GM19468 (cell line): ENCODE measurements around the gene OSBPL10.

ENCODE experiments used
- ATAC-seq: cut with Tn5 transposase; IDR thresholded peaks from one replicate; pipeline ENCODE4 v1.9.1; 2021; ENCODE audit warnings: mild to moderate bottlenecking, moderate library complexity, moderate number of reproducible peaks; ENCODE audit not compliant: unreplicated experiment; ENCODE audit errors: extremely low read depth

The OSBPL10 gene

DNA sequence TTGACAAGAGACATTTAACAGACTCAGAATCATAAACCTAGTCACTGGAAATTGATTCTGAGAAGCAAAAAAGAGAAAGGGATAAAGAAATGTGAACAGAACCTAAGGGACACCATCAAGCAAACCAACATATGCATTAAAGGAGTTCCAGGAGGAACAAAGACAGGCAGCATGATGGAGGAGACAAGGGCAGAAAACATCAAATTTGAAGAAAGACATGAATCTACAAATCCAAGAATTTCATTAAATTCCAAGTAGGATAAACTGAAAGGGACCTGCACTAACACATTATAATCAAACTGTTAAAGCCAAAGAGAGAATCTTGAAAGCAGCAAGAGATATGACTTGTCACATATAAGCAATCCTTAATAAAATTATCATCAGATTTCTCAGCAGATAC lies 326.1 kb downstream of the OSBPL10 start:
- ATAC-seq, result no peak

DNA sequence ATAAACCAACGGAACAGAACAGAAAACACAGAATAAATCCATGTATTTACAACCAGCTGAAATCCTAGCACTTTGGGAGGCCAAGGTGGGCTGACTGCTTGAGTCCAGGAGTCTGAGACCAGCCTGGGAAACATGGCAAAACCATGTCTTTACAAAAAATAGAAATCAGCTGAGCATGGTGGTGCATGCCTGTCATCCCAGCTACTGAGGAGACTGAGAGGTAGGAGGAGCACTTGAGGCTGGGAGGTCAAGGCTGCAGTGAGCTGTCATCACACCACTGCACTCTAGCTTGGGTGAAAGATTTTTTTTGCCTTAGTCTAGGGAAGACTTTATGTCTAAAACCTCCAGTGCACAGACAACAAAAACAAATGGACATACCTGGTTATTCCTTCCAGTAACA lies 327.6 kb downstream of the OSBPL10 start:
- no peak for ATAC-seq

GRCh38 chr3:31652296-31652695 lies 328.8 kb downstream of the OSBPL10 start:
- no peak for ATAC-seq

DNA sequence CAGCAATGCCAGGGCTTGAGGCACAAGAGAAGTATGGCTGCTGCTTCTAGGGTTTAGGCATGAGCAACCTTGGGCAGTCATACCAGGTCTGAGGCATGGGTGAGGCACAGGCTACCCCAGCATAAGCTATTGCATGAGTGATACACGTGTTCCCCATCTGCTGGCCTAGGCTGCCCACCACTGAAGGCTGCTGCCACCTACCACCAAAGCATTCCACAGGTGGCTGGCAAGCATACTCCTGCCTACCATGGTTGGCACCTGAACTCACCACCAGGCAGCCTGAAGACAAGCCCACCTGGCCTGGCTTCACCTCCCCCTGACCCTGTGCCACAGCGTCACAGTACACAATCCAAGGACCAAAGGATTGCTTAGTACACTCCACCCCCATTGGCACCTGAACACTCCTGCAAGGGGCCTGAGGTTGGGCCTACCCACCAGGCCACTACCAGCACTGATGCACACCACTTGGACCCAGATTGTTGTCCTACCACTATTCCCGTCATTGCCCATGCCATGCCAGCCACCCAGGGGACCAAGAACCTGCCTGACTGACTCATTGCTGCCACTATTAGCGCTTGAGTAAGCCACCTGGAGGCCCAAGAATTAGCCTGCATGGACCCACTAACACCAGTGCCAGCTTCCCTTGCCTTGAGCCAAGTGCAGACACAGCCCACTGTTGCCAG lies 332.6 kb downstream of the OSBPL10 start:
- no peak for ATAC-seq

DNA sequence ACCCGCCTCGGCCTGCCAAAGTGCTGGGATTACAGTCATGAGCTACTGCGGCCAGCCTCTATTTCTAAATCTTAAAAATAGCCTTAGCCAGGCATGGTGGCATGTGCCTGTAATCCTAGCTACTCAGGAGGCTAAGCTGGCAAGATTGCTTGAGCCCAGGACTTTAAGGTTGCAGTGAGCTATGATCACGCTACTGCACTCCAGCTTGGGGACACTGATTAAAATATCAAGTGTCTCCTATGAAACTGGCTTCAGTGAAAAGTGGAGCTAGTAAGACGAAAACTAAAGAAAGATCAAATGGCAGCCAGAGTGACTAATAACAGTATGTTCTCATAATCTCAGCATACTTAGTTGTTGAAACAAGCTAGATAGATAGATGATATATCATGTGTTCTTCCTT lies 335.8 kb downstream of the OSBPL10 start:
- no peak for ATAC-seq

GRCh38 chr3:31639828-31640227 lies 341.2 kb downstream of the OSBPL10 start:
- ATAC-seq, result no peak

DNA sequence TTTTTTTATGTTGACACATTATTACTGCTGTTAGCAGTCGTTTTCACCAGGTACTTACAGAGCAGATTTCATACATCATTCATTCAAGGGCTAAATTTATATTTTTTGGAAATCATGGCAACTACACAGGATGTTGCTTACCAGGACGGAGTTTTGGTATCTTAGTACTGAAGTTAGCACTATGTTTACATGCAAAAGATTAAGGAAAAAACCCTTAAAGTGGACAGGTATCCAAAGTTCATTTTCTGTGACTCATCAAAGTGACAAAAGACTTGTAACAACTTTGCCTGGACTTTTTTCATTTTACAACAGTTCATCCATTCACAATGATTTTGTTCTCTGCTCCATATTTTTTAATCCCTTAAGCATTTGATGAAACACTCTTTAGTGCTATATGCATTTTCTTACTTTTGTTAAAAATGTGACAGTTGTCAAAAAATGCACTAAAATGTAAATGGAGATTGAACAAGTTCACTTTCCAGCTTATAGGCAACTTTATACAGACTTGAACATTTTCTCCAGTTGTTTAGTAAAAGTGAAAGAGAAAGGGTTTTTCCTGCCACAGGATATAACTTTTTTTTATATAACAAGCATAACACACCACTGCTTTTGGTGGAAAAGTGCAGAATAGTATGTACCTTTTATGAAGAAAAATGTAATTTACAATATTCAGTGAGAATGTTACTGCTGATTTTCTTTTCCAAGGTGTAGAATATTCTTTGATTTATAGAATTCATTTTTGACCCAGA lies 344.2 kb downstream of the OSBPL10 start:
- no peak for ATAC-seq

DNA sequence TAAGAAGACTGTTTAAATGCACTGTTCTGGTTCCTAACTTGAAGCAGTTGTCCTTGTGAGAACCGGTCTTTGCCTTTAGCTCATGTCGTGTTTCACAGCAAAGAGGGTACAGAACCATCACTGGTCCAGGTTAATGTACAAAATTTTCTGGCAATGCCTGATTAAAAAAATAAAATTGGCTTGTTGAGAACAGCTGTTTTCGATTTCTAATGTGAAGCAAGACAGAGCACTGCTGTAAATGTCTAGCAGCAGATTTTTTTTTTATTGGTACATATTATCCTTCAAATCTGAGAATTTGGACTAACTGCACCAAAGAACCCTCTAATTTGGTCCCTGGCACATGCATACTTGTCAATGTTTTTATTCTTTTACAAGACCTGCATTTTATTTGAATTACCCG lies 345.0 kb downstream of the OSBPL10 start:
- ATAC-seq, result no peak

GRCh38 chr3:31635545-31635944 lies 345.5 kb downstream of the OSBPL10 start:
- ATAC-seq, result no peak

- ATAC-seq, result no peak
Measured at GRCh38 chr3:31634476-31634875, 346.6 kb downstream of the OSBPL10 start.

DNA sequence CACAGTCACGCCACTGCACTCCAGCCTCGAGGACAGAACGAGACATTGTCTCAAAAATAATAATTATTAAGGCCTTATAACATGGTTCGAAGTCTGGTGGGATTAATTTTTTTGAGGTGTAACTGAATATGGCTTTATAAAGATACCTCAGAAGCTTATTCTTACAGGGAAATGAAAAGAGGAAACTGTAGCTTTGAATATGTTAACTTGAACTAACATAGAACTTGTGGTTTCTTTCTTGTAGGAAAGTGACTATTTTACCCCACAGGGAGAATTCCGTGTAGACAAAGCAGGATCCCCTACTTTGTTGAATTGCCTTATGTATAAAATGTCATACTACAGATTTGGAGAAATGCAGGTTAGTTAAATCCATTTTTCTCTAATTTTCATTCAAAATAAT lies 352.0 kb downstream of the OSBPL10 start:
- no peak for ATAC-seq

GRCh38 chr3:31625358-31625757 lies 355.7 kb downstream of the OSBPL10 start:
- ATAC-seq, result no peak

DNA sequence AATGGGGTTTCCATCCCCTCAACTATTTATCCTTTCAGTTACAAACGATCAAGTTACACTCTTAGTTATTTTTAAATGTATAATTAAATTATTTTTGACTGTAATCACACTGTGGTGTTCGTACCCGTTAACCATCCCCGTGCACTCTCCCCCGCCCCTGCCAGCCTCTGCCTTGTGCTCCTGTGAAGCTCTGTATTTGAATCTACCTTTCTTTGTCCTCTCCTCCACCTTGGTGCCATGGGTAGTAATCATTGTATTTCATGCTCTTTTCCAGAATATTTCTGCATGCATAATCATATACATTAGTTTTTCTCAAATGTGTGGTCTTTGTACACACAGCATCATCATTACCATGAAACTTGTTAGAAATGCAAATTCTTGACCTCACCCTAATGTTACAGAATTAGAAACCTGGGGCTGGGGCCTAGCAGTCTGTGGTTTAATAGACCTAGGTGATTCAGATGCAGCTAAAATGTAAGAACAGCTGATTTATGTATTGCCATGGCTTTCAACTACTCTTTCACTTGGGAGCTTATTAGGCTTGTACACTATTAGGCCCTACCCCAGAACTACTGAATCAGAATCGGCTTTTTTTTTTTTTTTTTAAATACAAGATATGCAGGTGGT lies 356.9 kb downstream of the OSBPL10 start:
- no peak for ATAC-seq

GRCh38 chr3:31622636-31623288 lies 358.3 kb downstream of the OSBPL10 start:
- no peak for ATAC-seq

- ATAC-seq, result no peak
Measured at GRCh38 chr3:31621314-31621713, 359.7 kb downstream of the OSBPL10 start.

DNA sequence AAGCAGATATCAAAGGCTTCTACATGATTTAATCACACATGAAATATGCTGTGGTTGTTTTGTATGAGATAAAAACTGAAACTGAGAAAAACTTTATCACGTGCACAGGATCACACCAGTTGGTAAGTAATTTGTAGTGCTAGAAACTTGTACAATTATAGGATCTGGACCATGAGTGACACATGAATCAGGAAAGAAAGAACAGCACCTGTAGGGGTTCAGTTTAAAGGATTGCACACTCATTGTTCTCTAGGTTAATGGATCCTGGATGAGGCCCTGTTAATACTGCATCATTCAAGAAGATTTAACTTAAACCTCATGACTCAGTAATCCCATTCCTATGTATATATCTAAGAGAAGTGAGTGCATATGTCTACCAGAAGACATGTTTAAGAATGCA lies 360.4 kb downstream of the OSBPL10 start:
- ATAC-seq, result no peak

- ATAC-seq, result no peak
Measured at GRCh38 chr3:31616711-31617110, 364.4 kb downstream of the OSBPL10 start.

GRCh38 chr3:31615071-31615875 lies 365.8 kb downstream of the OSBPL10 start:
- ATAC-seq, result no peak

DNA sequence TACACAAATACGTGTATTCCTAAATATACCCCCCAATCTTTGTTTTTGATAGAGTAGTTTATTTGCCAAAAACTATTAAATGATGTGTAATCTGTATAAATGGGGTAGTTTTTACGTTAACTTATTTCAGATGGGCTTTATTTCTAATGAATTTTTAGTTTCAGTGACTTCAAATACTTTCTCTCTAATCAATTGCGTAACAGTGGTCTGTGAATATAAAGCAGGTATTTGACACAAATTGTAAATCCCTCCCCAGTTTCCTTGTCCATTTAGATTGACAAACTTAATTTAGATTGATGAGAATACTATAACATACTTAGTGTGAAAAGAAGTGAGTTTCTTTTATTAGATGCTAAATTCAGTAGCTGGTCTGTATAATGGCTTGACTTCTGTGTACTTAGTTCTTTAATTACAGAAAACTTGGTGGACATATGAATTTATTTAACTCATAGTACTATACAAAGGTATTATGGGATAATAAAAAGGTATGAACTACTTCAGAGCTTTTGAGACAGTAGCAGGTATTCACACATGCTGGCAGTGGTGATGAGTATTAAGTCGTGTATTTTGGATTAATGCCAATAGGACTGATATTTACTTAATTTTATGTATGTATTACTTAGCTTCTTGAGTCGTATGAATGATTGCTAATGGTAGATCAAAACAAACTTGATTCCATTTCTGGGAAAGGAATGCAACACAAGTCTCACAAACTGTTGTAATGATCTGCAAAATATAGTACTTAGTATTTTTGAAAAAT lies 366.7 kb downstream of the OSBPL10 start:
- ATAC-seq, result no peak
